Measurements from ENCODE around the gene TOR1AIP2.
"Not testable (repeated sequence)": the region's sequence is repeated elsewhere in the genome, so short reads cannot be mapped to it uniquely, and the experiment has no call there.

Gene TOR1AIP2

DNA sequence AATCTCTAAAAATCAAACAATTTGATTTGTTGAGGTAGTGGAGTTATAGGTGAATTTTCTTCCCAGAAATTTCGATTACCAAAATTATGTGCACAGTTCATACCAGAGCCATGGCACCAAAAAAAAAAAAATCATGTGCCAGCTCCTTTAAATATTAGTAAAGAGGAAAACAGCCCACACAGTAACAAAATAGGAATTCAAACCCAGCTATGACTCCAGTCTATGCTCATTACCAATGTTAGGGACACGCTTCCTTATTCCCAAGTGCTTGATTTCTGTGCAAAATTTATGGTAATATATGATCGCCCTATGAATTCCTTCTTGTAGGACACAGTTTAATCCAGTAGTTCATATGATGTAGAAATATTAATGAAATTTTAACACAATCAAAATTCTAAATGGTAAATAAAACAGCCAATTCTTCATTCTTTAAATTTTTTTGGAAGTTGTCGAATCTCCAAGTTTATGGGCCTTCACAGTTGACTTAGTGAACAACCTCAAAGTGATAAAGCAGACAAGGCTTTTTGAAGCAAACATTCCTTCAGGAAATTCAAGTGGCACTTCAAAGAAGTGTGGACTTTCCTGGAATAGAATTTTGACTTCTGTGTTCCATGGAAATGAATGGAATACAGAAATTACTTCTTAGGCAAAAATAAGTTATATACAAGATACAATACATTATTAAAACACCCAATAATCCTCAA lies 1.9 kb downstream of the TOR1AIP2 start:
- DNase-seq = no peak

DNA sequence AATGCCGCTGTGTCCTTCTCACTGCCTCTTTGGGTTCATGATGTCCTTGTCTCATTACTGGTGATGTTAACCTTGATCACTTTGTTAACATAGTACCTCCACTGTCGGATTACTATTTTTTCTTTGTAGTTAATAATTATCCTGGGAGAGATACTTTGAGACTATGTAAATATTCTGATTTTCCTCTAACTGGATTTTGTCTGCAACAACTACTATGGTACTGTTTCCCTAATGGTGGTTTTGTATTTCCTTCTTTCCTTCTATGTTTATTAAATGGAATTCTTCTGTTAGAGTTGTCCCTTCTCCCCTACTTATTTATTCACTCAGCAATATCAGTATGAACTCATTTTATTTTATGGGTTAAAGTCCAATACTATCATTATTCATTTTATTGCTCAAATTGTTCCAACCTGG lies 4.2 kb downstream of the TOR1AIP2 start:
- no peak for DNase-seq

GRCh38 chr1:179872558-179872957 lies 5.0 kb downstream of the TOR1AIP2 start:
- DNase-seq = no peak

DNA sequence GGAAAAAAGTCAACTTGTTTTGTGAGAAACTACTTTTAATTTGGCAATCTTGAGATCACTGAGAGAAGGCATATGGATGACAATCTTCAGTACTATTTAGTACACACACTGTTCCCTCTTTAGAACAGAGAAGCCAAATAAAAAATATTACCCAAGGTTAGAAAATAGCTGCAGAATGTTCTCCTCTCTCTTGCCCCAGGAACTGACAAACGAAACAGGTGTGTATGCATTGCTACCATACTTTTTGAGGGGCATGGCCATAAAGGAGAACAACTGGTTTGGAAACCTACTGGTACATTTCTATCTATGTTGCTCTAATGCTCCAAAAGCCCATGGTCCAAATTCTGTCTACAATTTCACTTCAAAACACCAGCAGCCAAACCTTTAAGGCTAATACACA lies 5.7 kb downstream of the TOR1AIP2 start:
- DNase-seq = no peak

DNA sequence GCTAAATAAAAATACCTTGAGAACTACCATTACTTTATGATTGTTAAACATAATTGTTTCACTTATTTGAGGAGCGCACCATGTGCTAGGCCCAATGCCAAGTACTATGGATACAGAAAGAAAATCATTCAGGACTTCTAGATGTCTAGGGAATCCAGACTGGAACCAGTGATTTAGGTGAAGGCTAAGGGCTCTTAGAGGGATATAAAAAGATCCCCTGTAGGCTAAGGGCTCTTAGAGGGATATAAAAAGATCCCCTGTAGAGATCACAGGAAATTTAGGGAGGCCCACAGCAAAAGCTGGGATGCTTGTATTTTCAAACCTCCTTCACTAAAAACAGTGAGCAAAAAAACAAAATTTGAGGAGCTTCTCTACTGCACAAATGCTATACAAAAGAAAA lies 6.7 kb downstream of the TOR1AIP2 start:
- no peak for DNase-seq

DNA sequence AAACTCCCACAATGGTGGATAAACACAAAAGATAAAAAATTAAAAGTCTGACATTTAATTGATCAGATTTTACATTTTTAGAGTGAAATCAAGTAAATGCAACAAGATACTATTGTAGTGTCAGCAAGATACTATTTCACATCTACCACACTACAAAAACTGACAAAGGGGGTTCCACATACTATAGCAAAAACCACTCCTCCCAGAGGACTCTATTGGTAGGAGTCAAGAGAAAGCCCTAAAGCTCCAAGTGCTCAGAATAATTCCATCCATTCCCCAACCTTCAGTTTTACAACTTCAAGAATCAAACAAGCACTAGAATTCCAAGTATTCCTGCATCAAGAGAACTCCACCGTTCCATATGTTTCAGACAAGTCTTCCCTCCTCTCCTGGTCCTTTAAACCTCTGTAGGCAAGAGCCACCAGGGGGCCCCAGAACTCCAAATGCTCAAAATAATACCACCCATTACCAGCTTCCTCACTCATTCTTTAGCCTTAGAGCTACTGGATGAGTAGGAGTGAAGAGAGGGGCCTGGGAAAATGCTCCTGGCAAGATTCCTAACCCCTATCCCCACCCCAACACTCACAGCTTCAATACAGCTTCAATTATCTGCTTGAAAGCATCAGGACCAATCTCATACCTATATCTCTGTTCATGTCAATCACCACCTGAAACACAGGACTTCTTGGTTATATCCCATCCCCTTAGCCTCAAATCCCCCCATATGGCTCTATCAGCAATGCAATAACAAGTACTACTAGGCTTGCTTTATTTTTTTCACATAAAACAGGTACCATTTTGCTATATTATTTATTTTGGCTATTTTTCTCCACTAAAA lies 9.9 kb downstream of the TOR1AIP2 start:
- peak; percentile 15 to 57 (median 32) for DNase-seq

DNA sequence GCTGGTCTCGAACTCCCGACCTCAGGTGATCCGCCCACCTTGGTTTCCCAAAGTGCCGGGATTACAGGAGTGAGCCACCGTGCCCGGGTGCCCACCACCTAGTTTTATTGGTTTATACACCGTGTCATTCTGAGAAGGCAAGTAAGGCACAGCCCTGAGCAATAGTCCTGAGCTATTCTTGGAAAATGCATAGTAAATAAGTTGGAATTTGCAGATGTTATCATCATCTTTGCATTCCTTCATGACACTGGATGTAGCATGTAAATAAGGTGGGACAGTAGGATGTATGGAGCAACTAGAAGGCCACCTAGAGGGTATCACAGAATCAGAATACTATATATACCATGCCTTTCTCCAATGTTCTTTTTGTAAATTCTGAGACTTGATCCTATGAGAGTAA lies 11.0 kb downstream of the TOR1AIP2 start:
- no peak for DNase-seq

GRCh38 chr1:179865377-179865776 lies 12.2 kb downstream of the TOR1AIP2 start:
- DNase-seq = no peak

GRCh38 chr1:179860652-179861051 lies 17.0 kb downstream of the TOR1AIP2 start:
- DNase-seq = no peak

GRCh38 chr1:179857009-179857408 lies 20.6 kb downstream of the TOR1AIP2 start:
- no peak for DNase-seq

DNA sequence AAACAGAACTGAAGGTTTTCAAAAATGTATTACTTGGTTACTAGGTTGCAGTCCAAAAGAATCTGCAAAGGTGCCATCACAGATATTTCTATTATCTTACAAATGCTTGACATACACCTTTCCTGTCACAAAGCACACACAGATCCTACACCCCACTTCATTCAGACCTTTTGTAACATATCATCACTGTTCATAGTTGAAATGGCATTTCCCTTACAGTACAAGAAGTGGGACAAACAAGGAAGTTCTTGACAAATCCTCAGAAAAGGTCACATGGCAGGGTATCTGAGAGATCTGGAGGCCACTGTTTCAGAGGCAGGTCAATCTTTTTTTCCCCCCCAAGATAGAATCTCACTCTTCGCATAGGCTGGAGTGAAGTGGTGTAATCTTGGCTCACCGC lies 21.3 kb downstream of the TOR1AIP2 start:
- DNase-seq = no peak

DNA sequence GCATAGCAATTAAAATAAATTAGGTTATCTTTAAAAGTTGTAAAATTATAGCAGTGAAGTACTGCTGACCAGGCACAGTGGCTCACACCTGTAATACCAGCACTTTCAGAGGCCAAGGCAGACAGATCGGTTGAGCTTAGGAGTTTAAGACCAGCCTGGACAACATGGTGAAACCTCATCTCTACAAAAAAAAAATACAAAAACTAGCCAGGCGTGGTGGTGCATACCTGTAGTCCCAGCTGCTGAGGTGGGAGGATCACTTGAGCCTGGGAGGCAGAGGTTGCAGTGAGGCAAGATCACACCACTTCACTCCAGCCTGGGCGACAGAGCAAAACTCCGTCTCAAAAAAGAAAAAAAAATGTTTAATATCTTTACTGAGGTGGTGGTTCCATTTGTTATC lies 21.8 kb downstream of the TOR1AIP2 start:
- DNase-seq = not testable (repeated sequence)

GRCh38 chr1:179853102-179853501 lies 24.5 kb downstream of the TOR1AIP2 start:
- no peak for DNase-seq

GRCh38 chr1:179848233-179848632 lies 29.4 kb downstream of the TOR1AIP2 start:
- DNase-seq = no peak

- DNase-seq = no peak
Measured at GRCh38 chr1:179840107-179840506, 37.5 kb downstream of the TOR1AIP2 start.

DNA sequence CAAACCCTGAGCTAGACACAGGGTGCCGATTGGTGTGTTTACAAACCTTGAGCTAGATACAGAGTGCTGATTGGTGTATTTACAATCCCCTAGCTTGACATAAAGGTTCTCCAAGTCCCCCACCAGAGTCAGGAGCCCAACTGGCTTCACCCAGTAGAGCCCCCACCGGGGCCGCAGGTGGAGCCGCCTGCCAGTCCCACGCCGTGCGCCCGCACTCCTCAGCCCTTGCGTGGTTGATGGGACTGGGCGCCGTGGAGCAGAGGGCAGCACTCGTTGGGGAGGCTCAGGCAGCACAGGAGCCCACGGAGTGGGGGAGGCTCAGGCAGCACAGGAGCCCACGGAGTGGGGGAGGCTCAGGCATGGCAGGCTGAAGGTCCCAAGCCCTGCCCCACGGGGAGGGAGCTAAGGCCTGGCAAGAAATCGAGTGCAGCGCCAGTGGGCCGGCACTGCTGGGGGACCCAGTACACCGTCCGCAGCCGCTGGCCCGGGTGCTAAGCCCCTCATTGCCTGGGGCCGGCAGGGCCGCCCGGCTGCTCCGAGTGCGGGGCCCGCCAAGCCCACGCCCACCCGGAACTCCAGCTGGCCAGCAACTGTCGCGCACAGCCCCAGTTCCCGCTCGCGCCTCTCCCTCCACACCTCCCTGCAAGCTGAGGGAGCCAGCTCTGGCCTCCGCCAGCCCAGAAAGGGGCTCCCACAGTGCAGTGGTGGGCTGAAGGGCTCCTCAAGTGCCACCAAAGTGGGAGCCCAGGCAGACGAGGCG lies 40.7 kb downstream of the TOR1AIP2 start:
- not testable (repeated sequence) for DNase-seq

DNA sequence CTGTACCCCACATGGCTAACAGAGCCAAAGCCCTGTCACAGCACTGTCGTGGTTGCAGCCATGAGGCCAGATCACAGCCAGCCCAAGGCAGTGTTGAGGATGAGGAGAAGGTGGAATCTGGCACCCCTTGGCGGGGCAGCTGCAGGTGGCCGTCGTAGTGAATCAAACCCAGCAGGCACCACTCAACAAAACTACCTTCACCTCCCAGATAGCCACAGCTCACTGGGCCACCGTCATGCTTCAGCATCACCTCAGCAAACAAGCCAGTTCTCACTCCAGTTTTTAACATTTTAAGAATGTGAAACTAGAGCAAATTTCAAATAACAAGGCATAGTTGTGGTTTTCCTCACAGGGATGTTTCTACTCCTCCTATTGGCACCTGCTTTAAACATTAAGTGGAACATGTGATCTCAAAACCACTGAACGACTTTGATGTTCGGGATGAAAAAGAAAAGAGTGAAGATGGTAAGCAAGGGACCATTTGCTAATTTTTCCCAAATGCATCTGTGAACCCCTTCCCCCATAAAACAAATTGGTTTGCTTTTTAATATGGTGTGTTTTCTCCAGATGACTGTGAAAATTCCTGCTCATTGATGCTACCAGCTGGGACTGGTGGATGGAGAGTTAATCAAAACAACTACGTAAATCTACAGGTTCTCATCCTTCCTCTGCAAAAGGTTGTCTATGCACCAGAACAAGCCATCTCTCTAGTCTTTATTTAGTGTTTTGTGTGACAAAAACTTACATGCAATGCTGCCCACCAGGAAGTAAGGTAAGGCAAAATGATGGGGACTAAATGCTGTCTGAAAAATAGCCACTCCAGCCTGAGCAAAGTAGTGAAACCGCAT lies 45.5 kb downstream of the TOR1AIP2 start:
- peak in 5 of 6 experiments; percentile 7 to 82 (median 63) for DNase-seq

- DNase-seq = no peak
Measured at GRCh38 chr1:179831225-179831624, 46.4 kb downstream of the TOR1AIP2 start.

DNA sequence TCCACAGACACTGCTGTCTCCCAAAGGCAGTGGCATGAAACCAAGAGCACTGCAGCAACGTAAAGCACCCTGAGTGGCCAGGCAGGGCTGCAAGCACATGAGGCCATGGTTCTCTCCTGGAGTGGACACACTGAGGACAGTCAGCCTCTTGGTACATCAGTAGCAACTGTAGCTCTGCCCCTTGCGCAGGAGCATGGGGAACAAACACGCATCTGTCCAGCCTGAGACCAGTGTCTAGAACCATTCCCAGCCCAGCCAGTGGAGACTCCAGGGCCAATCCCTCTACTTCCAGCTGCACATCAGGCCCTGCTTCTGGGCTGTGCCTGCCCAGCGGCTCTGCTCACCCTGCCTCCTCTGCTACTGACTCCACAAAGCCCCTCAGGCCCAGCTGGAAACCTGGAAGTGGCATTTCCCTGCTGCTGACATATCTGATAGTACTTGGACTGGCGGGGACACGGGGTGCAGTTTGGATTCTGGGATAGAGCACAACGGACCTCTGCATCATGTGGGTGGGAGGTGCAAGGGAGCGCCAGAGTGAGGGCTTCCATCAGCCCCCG lies 49.0 kb downstream of the TOR1AIP2 start:
- DNase-seq = no peak

- DNase-seq = no peak
Measured at GRCh38 chr1:179826626-179827280, 50.9 kb downstream of the TOR1AIP2 start.

DNA sequence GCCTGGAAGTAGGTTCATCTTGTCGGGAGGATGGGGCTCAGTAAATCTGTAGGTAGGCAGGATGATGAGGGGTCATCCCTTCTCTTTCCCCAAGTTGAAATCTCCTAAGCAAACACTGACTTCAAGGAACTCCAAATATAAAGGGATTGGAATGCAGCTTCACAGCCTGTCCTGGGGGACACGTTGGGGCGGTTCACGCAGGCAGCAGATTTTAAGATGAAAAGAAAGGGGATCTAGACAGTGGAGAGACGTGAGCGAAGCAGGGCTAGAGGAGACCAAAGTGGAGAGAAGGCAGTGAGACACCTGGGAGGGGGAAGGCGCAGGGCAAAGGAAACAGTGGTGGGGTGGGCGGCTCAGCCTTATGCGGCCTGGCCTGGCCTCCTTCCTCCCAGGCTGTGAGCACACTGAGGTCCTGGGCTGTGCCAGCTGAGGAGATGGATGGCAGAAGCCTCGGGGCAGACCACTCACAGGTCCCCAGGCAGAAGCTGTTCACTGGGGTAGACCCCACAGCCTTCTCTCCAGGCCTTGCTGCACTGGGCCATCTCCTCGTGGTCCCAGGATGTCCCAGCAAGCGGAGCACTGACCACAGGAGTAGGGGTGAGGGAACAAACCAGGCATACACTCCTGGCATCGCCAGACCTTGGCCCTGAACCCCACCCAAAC lies 51.7 kb downstream of the TOR1AIP2 start:
- no peak for DNase-seq

Data from stimulated activated naive CD4-positive, alpha-beta T cell (primary cell).